ENCODE results near the gene SLC22A23.

SLC22A23 gene

DNA sequence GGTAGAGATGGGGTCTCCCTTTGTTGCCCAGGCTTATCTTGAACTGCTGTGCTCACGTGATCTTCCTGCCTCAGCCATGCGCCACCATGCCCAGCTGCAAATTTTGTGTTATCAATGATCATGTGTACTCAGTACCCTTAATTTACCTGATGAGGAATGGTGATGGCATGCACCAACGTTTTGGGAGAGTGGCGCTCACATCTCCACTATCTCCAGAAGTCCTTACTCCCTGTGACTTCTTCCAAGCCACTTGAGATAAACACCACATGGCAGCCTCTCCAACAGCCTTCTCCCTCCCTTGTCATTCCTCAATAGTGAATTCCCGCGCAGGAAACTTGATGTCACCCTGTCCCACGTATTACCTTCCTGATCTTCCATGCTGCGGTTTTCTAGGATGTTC lies 140.0 kb downstream of the SLC22A23 start:
- DNase-seq (ENCODE audit: low spot score), result no peak

DNA sequence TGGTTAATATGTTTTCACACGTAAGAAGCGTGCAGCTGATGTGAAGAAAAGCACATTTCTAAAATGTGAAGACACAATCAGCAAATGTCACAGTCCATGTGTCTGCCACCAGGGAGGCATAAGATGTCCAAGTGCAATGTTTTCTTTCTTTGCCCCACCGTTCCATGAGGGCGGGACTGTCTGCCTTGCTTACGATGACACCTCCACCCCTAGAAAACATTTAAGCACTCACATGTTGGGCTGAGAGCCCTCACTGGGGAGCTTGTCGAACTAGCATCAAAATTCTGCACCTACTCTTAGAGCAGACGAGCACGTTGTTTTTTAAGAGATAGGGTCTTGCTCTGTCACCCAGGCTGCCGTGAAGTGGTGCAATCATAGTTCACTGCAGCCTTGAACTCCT lies 140.5 kb downstream of the SLC22A23 start:
- no peak for DNase-seq (ENCODE audit: low spot score)

DNA sequence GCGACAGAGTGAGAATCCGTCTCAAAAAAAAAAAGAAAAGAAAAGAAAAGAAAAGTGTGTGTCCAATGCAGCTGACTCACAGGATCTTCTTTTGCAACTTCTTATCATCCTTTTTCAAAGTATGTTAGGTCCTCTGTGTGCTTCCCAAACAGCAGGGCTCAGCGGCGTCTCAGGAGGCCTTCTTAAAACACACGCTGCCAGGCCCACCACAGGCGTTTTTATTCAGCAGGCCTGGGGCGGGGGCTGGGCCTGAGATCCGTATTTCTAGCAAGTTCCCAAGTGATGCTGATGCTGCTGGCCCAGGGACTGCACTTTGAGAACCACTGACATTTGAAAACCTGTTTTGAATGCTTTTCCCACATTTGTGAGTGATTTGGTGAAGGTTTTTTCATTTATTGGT lies 141.0 kb downstream of the SLC22A23 start:
- DNase-seq (ENCODE audit: low spot score), result no peak

DNA sequence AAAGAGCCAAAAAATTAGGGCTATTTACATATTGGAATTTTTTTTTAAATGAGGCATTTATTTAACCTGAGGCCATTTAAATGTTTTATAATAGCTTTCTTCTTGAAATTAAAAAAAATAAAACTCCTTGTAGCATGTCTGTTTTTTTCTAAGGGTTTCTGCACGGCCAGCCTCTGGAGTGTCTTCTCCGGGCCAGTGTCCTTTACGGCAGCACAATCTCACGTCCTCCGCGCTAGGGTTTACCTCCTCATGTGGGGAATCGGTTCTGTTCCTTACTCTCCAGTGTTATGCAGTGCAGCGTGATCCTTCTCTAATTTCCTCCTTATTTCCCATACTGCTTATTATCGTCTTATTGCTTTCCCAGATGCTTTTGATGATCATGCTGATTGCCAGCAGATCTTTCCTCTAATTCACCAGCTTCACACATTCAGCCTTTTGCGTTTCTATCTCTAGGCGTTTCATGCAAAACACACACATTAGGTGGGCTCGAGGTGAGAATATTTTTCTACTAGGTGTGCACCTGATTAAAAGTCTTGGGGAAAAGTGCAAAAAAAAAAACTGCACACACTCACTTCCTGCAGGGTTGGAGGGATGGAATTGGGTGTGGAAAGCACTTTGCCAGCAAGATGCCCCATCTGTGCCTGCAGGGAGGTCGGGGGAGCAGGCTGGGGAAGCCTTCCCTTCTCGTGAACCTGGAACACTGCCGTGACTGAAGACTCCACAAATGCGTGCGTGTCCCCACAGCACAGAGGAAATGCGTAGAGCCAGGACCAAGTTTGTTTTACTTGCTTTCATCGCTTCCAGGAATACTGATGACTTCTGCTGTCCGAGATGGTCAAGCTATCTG lies 142.0 kb downstream of the SLC22A23 start:
- no peak for DNase-seq (ENCODE audit: low spot score)

DNA sequence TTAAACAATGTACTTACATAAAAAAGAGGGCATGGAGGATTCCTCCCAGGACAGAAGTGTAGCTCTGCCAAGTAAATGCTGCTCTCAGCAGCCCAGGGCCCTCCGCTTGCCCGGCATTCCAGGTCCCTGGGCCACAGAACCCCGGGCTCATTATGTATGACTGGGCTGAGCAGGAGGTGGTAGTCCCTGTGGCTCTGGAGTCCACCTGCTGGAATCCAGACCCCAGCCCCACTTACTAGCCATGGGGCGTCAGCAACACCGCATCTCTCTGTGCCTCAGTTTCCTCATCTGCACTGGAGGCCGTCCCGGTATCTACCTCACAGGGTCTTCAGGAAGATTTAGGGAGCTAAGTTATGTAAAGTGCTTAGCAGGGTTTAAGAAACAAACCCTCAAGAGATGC lies 142.7 kb downstream of the SLC22A23 start:
- no peak for DNase-seq (ENCODE audit: low spot score)

DNA sequence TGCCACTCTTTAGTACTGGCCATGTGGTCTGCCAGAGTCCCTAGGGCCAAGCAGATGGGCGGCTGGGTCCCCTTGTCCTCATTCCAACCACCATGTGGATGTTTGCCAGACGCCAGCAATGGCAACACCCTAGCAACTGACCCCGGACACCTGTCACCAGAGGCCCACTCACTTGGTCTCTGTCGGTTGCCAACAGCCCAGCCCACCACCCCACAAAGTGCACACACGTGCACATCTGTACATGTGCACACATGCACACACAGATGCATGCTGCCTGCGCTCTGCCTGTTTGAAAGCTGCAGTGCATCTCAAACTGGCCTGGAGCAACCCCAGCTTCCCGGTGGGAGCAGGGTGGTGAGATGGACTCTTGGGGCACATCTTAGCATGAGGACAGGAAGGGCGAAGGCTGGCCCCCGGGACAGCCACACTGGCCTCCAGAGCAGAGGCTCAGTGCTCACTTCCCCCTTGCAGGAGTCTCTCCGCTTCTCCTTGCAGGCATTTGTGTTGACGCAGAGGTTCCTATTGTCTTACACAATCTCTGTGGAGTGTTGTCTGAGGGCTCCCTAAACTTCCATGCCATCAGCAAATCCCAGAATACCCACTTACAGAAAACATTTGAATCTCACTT lies 144.1 kb downstream of the SLC22A23 start:
- DNase-seq (ENCODE audit: low spot score), result no peak

DNA sequence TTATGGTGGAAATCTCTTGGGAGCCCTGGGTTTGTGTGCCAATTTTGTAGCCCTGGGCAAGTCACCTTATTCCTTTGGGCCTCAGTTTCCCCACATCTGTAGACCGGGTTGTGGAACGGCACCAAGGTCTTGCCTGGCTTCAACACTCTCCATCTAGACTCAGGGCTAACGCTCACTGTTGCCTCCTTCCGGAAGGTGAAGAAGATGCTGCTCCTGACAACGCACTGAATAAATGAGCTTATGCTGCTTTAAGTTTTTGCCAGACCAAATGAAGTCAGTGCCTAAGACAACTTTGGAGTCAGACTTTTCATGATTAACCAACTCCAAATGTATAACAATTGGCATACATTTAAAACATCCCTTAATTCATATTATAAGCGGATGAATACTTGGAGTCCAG lies 145.0 kb downstream of the SLC22A23 start:
- DNase-seq (ENCODE audit: low spot score), result no peak

DNA sequence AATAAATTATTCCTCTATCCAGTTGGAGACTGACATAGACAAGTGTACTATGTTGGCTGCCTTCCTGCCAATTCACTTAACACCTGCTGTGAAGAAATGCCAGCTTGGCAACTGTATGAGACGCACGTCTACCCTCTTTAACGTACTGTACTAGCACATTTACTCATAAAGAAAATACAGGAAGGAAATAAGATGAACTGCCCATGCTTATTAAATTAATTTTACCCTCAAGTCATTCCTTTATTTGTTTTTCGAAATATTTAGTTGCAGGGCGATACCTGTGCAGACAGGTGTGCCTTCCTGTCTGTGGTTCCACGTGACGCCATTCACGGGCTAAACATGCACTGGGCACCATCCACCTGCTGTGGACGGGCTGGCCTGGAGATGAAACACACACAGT lies 146.1 kb downstream of the SLC22A23 start:
- no peak for DNase-seq (ENCODE audit: low spot score)

DNA sequence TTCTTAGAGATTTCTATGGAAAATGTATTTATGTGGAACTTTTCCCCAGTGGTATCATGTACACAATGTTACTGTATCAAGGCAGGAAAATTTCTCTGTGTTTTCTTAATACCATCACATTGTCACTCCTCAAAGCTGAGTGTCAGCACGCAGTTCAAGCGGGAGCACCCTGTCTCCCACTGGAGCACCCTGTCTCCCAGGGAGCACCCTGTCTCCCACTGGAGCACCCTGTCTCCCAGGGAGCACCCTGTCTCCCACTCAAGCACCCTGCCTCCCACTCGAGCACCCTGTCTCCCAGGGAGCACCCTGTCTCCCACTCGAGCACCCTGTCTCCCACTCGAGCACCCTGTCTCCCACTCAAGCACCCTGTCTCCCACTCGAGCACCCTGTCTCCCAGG lies 146.8 kb downstream of the SLC22A23 start:
- DNase-seq (ENCODE audit: low spot score), result no peak

DNA sequence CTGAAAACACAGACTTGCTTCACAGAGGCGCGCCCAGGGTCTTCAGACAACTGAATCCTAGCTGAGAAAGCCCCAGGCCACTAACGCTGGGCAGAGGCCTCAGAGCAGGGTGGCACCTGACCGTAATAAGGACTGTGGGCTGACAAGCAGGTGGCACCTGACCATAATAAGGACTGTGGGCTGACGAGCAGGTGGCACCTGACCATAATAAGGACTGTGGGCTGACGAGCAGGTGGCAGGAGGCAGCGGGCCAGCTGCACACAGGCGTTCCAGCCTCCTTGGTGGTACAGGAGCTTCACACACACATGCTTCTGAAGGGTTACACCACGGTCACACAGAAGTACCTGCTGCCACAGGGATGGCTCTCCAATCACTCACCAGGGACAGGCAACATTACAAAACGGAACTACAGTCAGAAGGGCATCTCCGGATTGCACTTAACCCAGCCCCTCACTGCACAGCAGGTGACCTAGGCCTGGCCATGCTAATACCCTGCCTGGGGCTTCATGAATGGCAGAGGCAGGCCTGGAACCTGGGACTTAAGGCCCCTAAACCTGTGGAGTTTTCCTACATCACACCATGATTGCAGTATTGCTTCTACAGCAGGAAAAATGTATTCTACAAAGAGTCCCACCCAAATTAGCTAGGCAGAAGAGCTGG lies 147.3 kb downstream of the SLC22A23 start:
- DNase-seq (ENCODE audit: low spot score), result no peak

DNA sequence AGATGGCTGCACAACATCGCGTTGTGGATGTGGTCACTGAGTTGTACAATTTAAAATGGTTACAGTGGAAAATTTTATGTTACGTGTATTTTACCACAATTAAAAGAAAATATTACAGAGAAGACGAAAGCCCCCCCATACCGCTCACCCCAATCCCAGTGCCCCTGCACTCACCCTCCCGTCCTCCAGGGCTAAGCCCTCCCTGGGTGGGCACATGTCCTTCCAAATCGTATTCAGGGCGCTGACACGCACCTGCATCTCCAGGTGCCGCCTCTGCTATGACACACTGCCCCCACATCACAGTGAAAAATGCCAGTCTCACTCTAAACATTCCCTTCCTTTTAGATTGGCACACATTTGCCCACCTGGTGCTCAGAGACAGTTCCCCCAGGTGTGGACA lies 148.7 kb downstream of the SLC22A23 start:
- DNase-seq (ENCODE audit: low spot score), result no peak

DNA sequence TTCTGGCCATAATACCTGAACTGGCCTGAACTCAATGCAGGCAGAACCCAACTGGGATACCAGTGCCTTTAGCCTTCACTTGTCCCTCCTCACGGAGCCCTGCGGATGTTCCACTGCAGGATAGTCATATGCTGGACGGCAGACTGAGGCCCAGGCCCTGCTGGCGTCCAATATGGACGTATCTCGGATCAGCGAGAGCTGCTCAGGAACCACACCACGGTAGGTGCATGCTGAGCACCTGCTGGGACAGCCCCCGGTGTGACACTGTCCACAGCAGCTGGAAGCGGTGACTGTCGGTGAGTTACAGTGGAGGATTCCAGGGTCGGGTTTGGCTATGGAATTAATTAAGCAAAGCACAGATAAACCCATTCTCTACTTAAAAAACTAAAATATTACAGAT lies 149.4 kb downstream of the SLC22A23 start:
- no peak for DNase-seq (ENCODE audit: low spot score)

DNA sequence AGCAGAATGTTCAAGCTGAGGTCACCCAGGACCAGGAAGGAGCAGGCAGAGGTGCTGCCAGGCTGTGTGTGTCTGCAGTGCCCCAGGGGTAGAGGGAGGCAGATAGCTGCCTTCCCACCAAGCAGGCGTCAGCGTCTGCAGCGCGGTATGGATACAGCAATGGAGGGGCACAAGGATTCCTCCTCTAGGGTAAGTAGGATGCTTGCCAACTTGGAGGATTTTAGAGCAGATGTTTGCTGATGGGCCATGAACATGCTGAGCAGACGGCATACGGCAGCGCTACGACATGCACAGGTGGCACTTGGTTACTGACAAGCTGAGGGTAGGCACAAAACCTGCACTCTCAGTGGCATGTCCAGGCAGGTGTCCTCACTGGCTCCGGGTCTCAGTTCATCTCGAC lies 150.0 kb downstream of the SLC22A23 start:
- DNase-seq (ENCODE audit: low spot score), result no peak

DNA sequence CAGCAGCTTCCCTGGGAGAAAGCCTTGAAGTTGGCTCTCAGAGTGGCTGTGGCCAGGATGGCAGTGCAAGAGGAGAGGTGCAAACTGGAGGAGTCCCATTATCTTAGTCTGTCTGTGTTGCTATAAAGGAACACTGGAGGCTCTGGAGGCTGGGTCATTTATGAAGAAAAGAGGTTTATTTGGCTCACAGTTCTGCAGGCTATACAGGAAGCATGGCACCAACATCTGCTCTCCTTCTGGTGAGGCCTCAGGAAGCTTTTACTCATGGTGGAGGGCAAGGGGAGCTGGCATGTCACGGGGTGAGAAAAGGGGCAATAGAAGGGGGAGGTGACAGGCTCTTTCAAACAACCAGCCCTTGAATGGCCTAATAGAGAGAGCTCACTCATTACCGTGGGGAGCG lies 151.0 kb downstream of the SLC22A23 start:
- no peak for DNase-seq (ENCODE audit: low spot score)

DNA sequence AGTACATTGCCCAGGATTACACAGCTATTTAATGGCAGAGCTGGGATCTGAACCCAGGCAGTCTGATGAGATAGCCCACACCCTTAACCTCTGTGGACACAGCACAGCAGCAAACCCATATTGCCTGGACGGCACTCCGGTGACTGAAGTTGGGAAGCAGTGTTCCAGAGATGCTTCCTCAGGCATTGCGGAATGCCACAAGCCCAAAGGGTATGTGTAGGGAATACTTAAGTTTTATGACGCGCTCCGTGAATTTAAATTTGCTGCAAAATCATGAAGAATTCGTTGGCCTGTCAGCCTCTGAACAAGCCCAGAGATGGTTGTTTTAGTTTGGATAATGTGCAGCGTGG lies 151.7 kb downstream of the SLC22A23 start:
- no peak for DNase-seq (ENCODE audit: low spot score)

DNA sequence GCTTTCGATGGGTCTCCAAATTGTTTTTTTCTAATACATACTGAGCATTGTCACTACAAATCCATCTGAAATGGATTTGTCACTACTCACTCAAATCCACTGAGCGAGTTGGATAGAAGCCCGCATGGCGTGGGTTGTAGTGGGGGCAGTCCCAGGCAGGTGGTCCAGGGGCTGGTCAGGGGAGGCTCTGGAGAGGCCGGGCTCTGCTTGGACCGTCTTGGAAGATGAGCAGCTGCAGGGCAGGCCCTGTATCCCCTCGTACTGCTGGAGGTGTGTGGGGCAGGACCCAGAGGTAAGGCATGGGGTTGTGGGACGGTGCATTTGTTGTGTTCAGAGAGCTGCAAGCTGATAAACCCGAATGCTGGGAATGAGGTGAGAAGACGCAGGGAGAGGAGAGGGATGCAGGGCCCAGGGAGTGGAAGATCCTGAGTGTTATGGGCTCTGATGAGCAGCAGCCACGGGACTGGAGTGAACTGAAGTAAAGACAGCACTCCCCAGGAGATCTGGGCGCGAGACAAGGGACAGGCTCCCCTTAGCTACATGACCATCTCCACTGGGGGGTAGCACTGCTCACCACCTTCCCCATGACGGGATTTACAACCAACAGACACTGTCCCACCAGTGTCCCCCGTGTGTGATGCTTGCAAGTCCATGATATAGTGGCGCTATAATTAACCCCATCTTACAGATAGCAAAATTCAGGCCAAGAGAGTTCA lies 152.2 kb downstream of the SLC22A23 start:
- DNase-seq (ENCODE audit: low spot score), result no peak

DNA sequence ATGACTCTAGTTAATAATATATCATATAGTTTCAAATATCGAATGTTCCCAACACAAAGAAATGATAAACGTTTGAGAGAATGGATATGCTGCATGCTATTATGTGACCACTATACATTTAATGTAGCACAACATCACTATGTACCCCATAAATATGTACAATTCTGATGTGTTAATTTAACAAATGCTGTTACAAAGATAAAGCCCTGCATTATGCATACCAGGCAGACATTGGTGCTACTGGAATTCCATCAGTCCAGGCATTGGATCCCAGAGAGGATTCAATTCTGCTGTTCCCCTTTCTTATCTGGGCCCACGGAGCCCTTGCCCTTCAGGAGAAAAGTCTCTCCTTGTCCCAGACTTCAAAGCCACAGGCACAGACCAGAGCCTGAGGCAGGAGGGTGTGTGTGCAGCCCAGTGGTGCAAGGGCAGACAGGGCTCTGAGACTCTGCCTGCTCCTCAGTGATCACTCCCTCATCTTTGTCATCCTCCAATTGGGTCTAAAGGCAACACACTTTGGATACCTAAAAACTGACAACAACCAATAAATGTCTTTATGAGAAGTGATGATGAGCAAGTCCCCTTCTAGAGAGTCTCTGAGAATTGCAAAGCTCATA lies 152.9 kb downstream of the SLC22A23 start:
- DNase-seq (ENCODE audit: low spot score), result no peak

DNA sequence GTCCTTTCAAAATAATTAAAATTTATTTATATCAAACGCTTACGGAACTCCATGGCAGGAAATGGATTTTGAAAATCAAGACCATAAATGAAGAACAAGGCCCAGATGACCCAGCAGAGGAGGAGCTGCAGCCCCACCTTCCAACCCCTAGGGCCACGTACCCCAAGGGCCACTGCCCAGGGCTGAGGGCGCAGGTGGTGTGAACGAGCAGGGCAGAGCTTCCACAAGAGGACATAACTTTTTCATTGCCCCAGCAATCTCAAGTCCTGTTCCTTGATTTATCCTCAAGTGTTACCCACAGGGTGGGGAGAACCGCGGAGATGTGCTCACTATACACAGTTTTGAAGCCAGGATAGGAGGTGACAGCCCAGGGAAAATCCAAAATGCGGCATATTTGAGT lies 155.3 kb downstream of the SLC22A23 start:
- DNase-seq (ENCODE audit: low spot score), result no peak

DNA sequence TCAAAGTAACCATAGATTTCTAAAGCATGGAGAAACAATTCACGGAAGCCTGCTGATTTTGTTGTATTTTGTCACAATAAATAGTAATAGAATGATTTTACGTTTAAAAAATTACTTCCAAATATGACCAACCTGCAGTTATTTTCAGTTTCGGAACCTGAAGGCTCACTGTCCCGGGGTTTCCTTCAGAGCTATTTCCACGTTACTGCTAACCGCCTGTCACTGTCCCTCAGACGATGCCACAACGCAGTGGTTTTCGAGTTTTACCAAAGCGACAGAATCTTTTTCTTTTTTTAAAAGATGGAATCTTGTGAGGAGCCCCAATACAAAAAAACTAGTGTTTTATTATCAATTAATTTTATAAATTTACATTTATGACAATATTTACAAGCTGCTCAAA lies 157.6 kb downstream of the SLC22A23 start:
- DNase-seq (ENCODE audit: low spot score), result no peak

DNA sequence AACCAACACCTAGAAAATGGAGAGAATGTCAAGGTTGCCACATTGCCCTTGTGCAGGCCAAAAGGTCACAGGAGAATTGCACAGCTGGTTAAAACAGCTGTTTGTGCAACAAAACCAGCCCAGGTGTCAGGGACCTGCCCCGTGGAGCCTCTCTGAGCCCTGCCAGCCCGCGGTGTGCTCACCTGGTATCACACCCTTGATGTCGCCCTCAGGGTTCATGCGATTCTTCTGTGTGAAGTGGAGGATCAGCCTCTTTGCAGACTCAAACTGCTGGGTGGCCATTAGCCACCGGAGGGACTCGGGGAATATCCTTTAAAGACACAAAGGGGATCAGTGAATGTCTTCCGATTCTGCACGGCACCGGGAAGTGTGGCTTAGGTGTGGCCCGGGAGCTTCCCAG lies 158.9 kb downstream of the SLC22A23 start:
- DNase-seq (ENCODE audit: low spot score), result no peak

DNA sequence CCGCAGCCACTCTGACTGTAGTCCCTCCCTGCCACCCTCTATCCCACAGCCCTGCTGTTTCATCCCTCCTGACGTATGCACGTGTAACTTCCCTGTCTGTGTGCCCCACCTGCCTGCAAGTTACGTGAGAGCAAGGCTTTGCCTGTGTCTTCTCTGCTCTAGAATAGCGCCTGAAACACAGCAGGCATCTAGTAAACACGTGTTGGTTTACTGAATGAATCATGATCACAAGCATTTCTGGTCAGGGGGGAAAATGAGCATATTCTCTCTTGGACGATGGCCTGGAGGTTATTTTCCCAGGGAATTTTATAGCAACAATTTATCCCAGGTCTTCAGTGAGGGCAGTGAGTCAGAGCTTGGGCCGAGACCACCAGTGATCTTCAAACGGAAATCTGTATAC lies 159.8 kb downstream of the SLC22A23 start:
- no peak for DNase-seq (ENCODE audit: low spot score)

DNA sequence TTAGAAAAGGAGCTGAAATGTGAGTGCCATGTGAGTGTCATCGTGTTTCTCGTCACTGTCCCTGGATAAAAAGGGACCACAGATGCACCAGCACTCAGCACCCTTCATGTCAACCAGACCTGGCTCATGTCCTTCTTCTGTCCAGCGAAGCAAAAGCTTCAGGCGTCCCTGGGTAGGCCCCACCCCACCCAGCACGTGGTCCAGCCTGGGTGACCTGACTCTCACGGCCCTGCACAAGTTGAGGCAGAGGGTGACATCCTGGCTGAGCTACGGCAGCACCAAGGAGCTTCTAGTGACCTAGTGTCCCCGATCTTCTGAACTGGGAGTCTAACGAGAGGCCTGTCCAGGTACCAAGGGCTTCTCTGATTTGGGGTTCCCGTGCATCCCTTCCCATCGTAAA lies 160.3 kb downstream of the SLC22A23 start:
- no peak for DNase-seq (ENCODE audit: low spot score)
